Kidney (tissue), 14 donors: ENCODE measurements around the gene ZNF292. TPM values are rescaled to one million over a fixed set of nuclear protein-coding genes. Genes with fewer than 3 reads are reported as not detected.
"Not testable (repeated sequence)": the region's sequence is repeated elsewhere in the genome, so short reads cannot be mapped to it uniquely, and the experiment has no call there.

Experiments used
- DNase-seq, 5 donors: peaks; one replicate each; pipeline ENCODE4 v3.0.0-alpha.2; 2013 to 2020
- FAIRE-seq: peaks from 2 replicates; lab custom pipeline; 2012; peaks lifted over from hg19 to GRCh38; lab: Jason Lieb, UNC
- H3K27ac ChIP-seq, 2 donors: one replicate each; pipeline ENCODE4 v1.7.0; 2013; ENCODE audit warnings: low read depth in 2 of 2, low read length in 2 of 2, inconsistent platforms in 1 of 2
- H3K27me3 ChIP-seq: one replicate; pipeline ENCODE4 v1.7.1; 2013; ENCODE audit warnings: low read length, inconsistent platforms; ENCODE audit not compliant: control insufficient read depth, insufficient read depth
- H3K36me3 ChIP-seq, 3 donors: one replicate each; pipeline versions ENCODE4 v1.7.0 to v1.7.1; 2013; ENCODE audit warnings: low read length in 3 of 3, control low read depth in 1 of 3, inconsistent platforms in 1 of 3; ENCODE audit not compliant: insufficient read depth in 3 of 3, control insufficient read depth in 2 of 3
- H3K4me1 ChIP-seq, 3 donors: one replicate each; pipeline versions ENCODE4 v1.7.0 to v1.7.1; 2013; ENCODE audit warnings: low read length in 3 of 3, inconsistent platforms in 1 of 3, low read depth in 1 of 3; ENCODE audit not compliant: control insufficient read depth in 2 of 3, insufficient read depth in 2 of 3
- H3K4me3 ChIP-seq, 3 donors: one replicate each; pipeline versions ENCODE4 v1.7.0 to v1.8.1; 2013; ENCODE audit warnings: low read length in 3 of 3, control low read depth in 1 of 3, inconsistent platforms in 1 of 3
- H3K9ac ChIP-seq, 3 donors: one replicate each; pipeline versions ENCODE4 v1.7.0 to v1.7.1; 2013; ENCODE audit warnings: low read length in 3 of 3, control low read depth in 1 of 3, inconsistent platforms in 1 of 3
- H3K9me3 ChIP-seq, 3 donors: one replicate each; pipeline versions ENCODE4 v1.7.0 to v1.7.1; 2013; ENCODE audit warnings: low read length in 3 of 3, control low read depth in 1 of 3, inconsistent platforms in 1 of 3; ENCODE audit not compliant: control insufficient read depth in 2 of 3, insufficient read depth in 1 of 3
- intact Hi-C: fragments of 100-400 bp; cut with DNase I; formaldehyde crosslinking; loops from one replicate; pipeline ENCODE4 v1.11.1; 2022
- polyA plus RNA-seq: library from polyadenylated mRNA; stranded (reverse); fragments of 350-450 nt; fragmentation: Illumina TruSeq; extraction: RNeasy Lipid Tissue Mini Kit (QIAGEN cat#74804); gene quantifications from one replicate; pipeline ENCODE4 v1.2.3, GENCODE V29; 2014; ENCODE audit warnings: low read depth, low replicate concordance; ENCODE audit not compliant: insufficient read depth
- total RNA-seq: library from RNA; stranded (reverse); fragmentation: NEBNext Ultra II Directional; extraction: Animal tissue kit (Norgen Biotek cat#: 25700); gene quantifications from one replicate; pipeline ENCODE4 v1.2.1, GENCODE V29; 2021
- TF ChIP-seq, protein P1 (sequence below): IDR thresholded peaks from 3 replicates; pipeline ENCODE4 v1.5.1; 2012; ENCODE audit warnings: mild to moderate bottlenecking, moderate library complexity, borderline replicate concordance; ENCODE audit not compliant: insufficient read depth; ENCODE audit errors: extremely low read depth
- donor health status: control.
- donor health status: control.
- donor health status: control.
- donor health status: control.
- donor health status: control.
- donor health status: DM: yes; HTN: yes; CAD: no.
- donor health status: Normal renal cell carcinoma (clear cell type).

Gene ZNF292
- total and polyA plus RNA-seq, 2 donors from 2014 or later = 3.4 to 52.3 TPM

DNA sequence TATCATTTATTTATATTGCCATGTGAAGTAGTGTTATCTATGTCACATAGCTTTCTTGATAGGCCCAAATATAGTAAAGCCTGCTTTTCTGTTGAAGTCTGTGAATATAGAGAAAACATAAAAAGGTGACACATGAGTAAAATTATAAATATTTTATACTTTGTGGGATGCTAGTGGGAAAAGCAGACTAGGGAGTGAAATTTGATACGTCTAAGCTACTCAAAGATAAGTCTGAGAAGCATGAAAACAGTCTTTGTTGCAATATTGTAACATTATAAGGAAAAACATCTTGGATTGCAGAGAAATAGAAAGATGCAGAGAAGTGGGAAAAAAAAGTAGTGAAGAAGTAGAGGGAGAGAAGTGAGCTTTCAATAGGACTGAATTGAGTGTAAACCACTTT lies 75.4 kb downstream of the ZNF292 start:
- DNase-seq (no peak), FAIRE-seq (no peak)
- Histone ChIP-seq H3K27me3 (no peaks in the 10 kb centered on the region), H3K4me3 (no peak overlapping the region), H3K27ac (no peak overlapping the region), H3K9ac (no peak overlapping the region), H3K36me3 (peaks cover 3 to 5% (median 4%) of the 10 kb centered on the region in 3 donors), H3K9me3 (no peaks in the 10 kb centered on the region), H3K4me1 (no peaks in the 10 kb centered on the region)
- intact Hi-C loops = no loop called here
- TF ChIP-seq, protein P1, sequence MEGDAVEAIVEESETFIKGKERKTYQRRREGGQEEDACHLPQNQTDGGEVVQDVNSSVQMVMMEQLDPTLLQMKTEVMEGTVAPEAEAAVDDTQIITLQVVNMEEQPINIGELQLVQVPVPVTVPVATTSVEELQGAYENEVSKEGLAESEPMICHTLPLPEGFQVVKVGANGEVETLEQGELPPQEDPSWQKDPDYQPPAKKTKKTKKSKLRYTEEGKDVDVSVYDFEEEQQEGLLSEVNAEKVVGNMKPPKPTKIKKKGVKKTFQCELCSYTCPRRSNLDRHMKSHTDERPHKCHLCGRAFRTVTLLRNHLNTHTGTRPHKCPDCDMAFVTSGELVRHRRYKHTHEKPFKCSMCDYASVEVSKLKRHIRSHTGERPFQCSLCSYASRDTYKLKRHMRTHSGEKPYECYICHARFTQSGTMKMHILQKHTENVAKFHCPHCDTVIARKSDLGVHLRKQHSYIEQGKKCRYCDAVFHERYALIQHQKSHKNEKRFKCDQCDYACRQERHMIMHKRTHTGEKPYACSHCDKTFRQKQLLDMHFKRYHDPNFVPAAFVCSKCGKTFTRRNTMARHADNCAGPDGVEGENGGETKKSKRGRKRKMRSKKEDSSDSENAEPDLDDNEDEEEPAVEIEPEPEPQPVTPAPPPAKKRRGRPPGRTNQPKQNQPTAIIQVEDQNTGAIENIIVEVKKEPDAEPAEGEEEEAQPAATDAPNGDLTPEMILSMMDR = no peak

DNA sequence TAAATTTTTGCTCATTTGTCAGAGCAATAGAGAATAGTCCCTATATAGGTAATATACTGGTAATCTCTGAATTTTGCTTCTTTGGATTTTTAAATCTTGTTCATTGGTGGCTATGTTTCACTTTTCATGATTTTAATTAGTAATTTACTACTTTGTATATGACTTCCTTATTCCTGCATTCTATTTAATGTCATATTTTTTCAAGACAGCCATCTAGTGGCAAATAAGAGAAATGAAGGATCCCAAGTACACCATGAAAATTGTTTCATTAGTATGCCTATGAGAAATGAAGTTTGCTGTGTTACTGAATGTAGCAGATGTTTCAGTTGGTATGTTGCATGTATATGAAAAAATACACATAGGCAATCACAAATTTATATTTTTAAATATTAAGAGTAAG lies 82.4 kb downstream of the ZNF292 start:
- Histone ChIP-seq H3K27me3 (no peaks in the 10 kb centered on the region), H3K4me1 (no peaks in the 10 kb centered on the region), H3K27ac (no peak overlapping the region), H3K9ac (no peak overlapping the region), H3K4me3 (no peak overlapping the region), H3K36me3 (peaks cover 2 to 4% (median 3%) of the 10 kb centered on the region in 3 donors), H3K9me3 (no peaks in the 10 kb centered on the region)
- TF ChIP-seq, protein P1 = peak; percentile 31
- intact Hi-C loops = no loop called here
- FAIRE-seq (peak; percentile 94), DNase-seq (no peak)

DNA sequence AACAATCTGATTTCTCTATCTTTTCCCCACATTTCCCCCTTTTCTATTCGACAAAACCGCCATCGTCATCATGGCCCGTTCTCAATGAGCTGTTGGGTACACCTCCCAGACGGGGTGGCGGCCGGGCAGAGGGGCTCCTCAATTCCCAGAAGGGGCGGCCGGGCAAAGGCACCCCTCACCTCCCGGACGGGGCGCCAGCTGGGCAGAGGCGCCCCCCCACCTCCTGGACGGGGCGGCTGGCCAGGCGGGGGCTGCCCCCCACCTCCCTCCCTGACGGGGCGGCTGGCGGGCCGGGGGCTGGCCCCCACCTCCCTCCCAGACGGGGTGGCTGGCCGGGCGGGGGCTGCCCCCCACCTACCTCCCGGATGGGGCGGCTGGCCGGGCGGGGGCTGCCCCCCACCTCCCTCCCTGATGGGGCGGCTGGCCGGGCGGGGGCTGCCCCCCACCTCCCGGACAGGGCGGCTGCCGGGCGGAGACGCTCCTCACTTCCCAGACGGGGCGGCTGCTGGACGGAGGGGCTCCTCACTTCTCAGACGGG lies 83.8 kb downstream of the ZNF292 start:
- DNase-seq, FAIRE-seq, intact Hi-C loops, H3K27me3 ChIP-seq, H3K9ac ChIP-seq, H3K27ac ChIP-seq, H3K9me3 ChIP-seq, H3K4me1 ChIP-seq, H3K4me3 ChIP-seq, H3K36me3 ChIP-seq: not testable (repeated sequence)

DNA sequence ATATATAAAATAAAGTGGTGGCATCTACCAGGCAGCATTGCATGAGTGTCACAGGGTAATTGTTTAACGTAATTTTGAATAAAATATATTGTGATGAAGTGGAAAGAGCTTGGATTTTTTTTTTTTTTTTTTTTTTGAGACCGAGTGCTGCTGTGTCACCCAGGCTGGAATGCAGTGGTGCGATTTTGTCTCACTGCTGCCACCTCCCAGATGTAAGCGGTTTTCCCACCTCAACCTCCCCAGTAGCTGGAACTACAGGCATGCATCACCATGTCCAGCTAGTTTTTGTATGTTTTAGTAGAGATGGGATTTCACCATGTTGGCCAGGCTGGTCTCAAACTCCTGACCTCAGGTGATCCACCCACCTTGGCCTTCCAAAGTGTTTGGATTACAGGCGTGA lies 85.9 kb downstream of the ZNF292 start:
- Histone ChIP-seq H3K4me3 (no peak overlapping the region), H3K27me3 (no peaks in the 10 kb centered on the region), H3K9ac (no peak overlapping the region), H3K27ac (no peak overlapping the region), H3K36me3 (peaks cover under 1 to 4% (median 3%) of the 10 kb centered on the region in 3 donors), H3K4me1 (no peaks in the 10 kb centered on the region), H3K9me3 (no peaks in the 10 kb centered on the region)
- no peak for DNase-seq
- FAIRE-seq = no peak
- TF ChIP-seq, protein P1 = no peak
- intact Hi-C loops = no loop called here
